NCI-H146 treated with DMSO at 0.1 percent for 48 hours (cell line): ENCODE measurements around the gene ZNF544.
A peak's percentile ranks its signal among the peaks of the same experiment; 100 is the strongest.
"Not testable (repeated sequence)": the region's sequence is repeated elsewhere in the genome, so short reads cannot be mapped to it uniquely, and the experiment has no call there.

Experiments used
- DNase-seq: peaks from one replicate; lab custom pipeline; 2025; ENCODE audit not compliant: unreplicated experiment; lab: John Stamatoyannopoulos, UW

Gene ZNF544

DNA sequence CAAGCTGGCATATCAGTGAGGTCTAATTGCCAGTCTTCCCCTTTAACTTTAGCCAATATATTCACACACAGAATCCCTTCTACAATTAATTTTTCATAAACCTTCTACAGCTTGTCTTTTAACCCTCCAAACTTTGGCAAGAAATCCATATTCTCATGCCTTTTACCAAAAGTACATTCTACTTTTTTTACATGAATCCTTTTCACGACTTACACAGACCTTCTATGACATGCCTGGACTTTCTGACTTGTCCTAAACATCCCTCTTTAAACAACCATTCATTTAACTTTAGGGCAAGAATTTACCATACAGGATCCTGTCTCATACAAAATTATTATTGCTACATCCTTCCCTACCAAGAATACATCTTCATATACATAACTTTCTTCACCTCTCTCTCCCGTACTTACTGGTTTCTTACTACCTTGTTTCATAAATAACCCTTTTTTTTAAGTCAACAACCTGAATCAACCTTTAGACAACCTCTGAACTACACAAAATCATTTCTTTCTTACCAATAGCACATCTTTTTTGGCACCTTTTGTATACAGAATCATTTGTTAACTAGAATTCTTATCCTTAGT lies 23.5 kb downstream of the ZNF544 start:
- no peak for DNase-seq

DNA sequence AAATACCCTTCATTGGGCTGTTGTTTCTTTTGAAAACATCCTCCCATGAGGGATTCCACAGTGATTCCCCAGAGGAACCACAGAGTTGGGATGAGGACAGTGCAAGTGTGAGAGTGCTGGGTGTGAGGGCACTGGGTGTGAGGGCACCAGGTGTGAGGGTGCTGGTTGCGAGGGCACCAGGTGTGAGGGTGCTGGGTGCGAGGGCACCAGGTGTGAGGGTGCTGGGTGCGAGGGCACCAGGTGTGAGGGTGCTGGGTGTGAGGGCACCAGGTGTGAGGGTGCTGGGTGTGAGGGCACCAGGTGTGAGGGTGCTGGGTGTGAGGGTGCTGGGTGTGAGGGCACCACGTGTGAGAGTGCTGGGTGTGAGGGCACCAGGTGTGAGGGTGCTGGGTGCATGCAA lies 29.5 kb downstream of the ZNF544 start:
- not testable (repeated sequence) for DNase-seq

DNA sequence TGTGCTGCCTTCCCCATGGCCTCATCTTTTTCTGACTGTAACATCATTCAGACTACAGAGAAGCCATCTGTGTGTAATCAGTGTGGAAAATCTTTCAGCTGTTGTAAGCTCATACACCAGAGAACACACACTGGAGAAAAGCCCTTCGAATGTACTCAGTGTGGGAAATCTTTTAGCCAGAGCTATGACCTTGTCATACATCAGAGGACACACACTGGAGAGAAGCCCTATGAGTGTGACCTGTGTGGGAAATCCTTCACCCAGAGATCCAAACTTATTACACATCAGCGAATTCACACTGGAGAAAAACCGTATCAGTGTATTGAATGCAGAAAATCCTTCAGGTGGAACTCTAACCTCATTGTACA lies 32.9 kb downstream of the ZNF544 start:
- DNase-seq, result no peak

DNA sequence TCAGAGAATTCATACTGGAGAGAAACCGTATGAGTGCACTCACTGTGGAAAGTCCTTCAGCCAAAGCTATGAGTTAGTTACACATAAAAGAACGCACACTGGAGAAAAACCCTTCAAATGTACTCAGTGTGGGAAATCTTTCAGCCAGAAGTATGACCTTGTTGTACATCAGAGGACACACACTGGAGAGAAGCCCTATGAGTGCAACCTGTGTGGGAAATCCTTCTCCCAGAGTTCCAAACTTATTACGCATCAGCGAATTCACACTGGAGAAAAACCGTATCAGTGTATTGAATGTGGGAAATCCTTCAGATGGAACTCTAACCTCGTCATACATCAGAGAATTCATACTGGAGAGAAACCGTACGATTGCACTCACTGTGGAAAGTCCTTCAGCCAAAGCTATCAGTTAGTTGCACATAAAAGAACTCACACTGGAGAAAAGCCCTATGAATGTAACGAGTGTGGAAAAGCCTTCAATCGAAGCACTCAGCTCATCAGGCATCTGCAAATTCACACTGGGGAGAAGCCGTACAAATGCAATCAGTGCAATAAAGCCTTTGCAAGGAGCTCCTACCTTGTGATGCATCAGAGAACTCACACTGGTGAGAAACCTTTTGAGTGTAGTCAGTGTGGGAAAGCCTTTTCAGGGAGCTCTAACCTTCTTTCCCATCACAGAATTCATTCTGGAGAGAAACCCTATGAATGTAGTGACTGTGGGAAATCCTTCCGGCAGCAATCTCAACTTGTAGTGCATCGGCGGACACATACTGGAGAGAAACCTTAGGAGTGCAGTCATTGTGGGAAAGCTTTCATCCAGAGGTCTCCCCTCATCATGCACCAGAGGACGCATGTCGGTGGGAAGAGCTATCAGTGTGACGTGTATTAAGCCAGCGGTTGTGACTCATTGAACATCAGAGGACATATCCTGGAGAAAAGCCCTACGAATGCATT lies 33.5 kb downstream of the ZNF544 start:
- no peak for DNase-seq

DNA sequence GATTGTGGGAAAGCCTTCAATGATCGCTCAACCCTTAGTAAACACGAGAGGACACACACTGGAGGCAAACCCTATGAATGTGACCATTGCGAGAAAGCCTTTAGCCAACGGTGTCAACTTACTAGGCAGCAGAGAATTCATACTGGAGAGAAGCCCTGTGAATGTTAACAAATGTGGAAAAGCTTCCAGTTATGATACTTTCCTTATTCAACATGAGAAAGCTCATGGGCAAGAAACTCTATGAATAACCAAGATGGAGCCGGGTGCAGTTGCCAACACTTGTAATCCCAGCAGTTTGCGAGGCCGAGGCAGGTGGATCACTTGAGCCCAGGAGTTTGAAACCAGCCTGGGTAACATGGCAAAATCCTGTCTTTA lies 34.2 kb downstream of the ZNF544 start:
- DNase-seq, result no peak

DNA sequence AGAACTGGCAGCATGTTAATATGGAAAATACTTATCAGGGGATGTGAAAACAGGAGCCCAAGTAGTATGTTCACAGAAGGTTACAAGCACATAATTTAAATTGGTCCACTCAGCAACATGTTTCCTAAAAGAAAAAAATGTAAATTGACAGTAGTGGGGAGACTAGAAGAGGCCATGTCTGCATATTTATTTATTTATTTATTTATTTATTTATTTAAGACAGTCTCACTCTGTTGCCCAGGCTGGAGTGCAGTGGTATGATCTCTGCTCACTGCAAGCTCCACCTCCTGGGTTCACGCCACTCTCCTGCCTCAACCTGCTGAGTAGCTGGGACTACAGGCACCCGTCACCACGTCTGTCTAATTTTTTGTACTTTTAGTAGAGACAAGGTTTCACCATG lies 36.4 kb downstream of the ZNF544 start:
- DNase-seq, result no peak

DNA sequence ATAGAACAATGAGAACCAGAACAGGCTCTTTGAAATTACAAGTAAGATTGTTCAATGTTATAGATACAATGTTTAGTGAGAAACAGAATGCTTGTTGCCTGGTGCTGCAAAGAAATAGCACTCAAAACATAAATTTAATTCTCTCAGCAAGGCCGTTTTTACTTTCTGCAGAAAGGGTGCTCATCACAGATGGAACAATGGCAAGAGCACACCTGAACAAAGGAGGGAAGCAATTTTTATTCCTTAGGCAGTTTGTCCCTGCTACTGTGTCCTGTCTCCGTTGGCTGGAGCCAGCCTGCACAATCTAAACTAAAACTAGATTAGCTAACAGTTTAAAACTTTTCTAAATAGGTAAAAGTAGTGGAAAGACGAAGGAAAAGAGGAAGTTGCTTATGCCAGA lies 39.6 kb downstream of the ZNF544 start:
- no peak for DNase-seq

DNA sequence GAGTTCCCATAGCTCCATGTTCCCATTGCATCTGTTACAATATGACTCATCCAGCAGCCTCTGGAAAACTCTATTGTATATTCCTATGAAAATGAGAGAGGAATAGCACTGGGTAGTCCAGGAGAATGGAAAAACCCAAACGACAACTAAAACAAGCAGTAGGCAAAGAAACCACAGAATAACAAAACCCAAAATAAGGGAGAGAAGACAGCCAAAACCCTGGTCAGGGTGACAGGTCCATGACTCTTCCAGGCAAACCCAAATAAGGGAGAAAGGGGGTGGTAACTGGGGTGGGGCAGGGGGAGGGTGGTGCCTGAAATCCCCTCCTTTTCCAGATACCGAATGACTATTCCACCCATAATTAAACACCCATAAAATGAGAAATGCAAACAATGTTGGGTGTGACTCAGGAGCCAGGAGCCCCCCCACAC lies 46.1 kb downstream of the ZNF544 start:
- no peak for DNase-seq

DNA sequence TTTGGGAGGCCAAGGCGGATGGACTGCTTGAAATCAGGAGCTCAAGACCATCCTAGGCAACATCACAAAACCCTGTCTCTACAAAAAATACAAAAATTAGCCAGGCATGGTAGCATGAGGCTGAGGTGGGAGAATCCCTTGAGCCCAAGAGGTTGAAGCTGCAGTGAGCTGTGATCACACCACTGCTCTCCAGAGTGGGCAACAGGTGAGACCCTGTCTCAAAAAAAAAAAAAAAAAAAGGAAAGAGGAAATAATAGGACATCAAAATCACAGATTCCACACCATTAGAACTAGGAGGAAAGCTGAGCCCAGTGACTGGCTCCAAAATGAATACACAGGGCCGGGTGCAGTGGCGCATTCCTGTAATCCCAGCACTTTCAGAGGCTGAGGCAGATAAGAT lies 46.9 kb downstream of the ZNF544 start:
- DNase-seq, result no peak

DNA sequence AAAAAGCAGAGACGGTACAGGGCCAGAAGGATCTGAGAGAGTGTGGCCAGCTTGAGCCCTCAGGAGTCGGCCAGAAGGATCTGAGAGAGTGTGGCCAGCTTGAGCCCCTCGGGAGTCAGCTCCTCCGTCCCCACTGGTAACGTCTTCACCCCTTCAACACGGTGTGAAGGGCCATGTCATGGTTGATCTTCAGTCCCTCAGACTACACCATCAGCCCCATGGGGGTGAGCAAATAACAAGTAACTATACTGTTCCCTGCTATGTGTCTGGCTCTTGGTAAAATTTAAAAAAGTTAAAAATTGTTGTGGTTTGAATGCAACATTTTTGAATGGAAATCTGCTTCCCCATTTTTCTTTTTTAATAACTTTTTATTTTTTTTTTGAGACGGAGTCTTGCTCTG lies 48.5 kb downstream of the ZNF544 start:
- no peak for DNase-seq

DNA sequence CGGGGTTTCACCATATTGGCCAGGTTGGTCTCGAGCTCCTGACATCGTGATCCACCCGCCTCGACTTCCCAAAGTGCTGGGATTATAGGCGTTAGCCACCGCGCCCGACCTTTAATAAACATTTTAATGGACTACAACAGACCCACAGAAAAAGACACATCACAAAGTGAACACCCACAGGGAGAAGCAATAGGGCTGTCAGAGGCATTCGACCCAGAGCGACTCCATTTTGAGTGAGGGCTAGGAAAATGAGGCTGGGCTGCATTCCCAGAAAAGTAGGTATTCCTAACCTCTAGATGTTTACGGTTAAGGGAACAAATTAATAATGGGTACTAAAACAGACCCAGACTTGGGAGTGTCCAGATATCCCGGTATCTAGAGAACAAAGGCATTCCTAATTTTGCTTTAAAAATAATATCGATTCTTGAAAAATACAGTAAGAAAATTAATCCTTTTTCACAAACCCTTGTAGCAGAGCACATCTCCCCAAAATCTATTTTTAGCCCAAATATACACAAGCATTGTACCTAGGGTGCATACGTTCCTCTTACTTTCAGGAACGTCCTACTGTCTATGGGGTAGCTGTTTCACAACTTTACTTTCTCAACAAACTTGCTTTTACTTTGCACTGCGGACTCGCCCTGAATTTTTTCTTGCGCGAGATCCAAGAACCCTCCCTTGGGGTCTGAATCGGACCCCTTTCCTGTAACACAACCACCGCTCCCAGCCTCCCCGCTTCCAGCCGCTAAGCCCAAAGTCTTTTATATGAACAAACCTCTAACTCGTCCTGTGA lies 49.2 kb downstream of the ZNF544 start:
- no peak for DNase-seq

DNA sequence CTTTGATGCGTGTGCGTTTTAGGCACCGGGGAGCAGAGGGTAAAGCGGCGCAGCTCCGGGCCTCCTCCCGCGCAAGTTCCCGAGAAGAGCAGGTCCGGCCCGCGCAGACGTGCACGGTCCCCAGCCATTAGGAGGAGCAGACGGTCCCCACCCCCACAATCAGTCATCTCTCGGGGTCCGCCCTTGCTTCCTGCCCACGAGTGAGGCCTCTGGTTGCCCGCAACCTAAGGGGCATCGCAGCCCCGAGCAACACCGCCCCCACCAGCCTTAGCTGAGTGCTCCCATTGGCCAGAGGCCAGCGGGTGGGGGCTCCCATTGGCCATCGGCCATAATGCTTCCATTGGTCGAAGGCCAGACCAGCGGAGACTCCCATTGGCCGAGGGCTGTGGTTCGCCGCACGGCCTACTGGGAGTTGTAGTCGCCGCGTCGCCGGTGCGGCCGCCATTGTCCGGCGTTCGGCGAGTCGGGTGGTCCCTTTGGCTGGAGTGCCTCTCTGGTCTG lies 49.9 kb downstream of the ZNF544 start, which contains the start of gene ZNF8:
Gene ZNF8 (plus strand): TSS at position 415 of the 501 bp plus-strand sequence. CDS start 127 bp downstream, outside the sequence.
- DNase-seq, result peak; percentile 98

DNA sequence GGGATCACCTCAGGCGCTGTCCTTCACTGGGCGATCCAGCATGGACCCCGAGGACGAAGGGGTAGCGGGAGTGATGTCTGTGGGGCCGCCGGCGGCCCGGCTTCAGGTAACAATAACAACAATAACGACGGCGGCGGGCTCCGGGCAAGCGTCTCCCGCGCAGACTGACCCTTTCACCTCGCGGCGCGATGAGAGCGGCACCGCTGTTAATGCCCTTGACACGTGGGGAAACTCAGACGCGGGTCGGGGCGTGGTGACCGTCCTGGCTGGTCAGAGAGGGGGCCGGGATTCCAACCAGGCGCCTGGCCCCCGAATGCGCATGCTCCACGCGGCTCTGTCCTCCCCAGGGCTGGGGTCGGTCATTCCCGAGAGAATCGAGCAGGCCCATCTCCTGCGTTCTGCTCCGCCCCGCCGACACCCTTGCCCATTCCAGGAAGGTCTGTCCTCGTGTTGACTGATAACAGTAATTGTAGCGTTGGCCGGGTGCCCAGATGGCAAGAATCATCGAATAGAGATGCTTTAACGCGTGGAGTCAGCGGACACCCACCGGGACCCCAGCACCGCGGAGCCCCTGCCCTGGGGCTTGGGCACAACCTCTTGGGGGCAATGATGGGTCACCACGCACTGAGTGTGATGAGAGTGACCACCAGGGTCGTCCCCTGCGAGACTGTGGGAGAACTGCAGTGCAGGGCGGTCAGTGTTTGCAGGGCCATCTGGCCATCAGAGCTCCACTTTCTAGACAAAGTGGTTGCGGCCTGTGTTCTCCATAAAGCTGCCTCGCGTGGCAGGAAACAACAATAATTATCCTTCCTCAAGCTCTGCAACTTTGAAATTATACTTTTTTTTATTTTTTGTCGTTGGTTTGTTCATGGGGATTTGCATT lies 50.6 kb downstream of the ZNF544 start:
- peak; percentile 84 for DNase-seq

DNA sequence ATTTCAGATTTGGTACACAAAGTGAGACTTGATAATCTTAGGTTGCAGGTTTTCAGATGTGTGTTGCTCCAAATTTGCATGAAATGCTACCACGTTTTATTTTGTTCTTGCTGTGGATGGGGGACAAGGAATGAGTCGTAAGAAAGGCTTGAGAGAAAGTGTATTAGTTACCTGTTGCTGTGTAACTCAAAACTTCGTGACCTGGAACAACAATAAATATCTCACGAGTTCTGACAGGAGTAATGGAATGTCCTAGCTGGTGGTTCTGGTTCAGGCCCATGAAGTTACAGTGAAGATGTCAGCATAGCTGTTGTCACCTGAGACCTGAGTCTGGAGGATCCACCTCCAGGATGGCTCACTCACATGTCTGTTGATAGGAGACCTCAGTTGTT lies 51.2 kb downstream of the ZNF544 start:
- no peak for DNase-seq

DNA sequence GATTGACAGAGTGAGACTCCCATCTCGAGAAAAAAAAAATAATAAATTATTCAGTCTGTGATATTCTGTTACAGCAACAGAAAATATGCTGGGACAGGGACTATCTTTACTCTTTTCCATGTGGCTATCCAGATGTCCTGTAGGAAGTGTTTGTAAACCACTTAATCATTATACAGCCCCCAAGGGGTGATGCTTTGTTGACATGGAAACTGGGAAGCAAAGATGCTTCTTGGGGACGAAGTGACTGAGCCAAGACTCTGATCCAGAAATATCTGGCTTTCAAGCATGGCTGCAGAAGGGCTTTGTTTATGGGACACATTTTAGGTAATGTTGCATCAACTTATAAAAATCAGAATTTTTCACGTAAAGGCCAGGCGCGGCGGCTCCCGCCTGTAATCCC lies 55.5 kb downstream of the ZNF544 start:
- DNase-seq, result no peak

DNA sequence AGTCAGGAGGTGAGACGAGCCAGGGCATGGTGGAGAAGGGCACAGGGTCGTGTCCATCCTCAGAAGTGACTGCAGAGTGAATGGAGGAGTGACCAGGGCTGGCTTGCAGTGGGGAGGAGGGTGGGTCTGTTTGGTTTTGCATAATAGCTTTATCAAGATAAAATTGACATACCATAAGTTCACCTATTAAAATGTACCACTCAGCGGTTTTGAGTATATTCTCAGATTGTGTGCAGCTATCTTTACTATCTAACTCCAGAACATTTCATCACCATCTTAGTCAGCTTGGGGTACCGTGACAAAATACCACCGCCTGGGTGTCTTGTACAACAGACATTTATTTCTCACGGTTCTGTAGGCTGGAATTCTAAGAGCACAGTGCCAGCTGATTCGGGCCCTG lies 63.2 kb downstream of the ZNF544 start:
- no peak for DNase-seq

DNA sequence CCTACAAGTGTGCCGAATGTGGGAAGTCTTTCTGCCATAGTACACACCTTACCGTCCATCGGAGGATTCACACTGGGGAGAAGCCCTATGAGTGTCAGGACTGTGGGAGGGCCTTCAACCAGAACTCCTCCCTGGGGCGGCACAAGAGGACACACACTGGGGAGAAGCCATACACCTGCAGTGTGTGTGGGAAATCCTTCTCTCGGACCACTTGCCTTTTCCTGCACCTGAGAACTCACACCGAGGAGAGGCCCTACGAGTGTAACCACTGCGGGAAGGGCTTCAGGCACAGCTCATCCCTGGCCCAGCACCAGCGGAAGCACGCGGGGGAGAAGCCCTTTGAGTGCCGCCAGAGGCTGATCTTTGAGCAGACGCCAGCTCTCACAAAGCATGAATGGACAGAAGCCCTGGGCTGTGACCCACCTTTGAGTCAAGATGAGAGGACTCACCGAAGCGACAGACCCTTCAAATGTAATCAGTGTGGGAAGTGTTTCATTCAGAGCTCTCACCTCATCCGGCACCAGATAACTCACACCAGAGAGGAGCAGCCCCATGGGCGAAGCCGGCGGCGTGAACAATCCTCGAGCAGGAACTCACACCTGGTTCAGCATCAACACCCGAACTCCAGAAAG lies 66.1 kb downstream of the ZNF544 start:
- no peak for DNase-seq

DNA sequence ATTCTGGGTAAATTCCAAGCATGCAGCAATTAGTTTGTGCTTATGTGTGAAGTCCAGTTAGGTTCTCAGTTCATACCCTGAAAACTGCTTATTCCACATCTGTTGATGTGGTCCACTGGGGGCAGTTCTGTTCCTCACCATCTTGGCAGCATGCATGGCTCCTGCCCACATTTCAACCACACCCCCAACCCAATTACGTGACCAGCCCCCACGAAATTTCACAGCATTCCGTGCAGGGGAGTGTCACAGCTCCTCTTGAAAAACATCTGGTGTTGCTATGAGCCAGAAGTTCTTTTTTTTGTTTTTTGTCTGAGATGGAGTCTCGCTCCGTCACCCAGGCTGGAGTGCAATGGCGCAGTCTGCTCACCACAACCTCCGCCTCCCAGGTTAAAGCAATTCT lies 67.4 kb downstream of the ZNF544 start:
- no peak for DNase-seq

DNA sequence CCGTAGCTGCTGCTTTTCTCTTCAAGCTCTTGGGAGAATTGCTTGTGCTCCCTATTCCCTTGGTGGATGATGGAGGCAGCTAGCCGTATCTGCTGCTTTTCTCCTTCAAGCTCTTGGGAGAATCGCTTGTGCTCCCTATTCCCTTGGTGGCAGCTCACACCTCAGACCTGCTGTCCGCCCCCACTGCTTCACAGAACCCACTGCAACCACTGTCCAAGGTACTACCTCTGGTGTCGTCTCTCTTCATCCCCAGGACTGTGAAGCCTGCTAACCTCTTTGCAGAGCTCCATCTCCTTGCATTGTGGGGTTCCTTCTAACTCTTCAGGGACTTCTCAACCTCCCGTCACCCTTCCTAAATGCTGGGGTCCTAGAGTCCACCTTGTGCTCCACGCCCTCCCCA lies 71.9 kb downstream of the ZNF544 start:
- DNase-seq, result no peak

DNA sequence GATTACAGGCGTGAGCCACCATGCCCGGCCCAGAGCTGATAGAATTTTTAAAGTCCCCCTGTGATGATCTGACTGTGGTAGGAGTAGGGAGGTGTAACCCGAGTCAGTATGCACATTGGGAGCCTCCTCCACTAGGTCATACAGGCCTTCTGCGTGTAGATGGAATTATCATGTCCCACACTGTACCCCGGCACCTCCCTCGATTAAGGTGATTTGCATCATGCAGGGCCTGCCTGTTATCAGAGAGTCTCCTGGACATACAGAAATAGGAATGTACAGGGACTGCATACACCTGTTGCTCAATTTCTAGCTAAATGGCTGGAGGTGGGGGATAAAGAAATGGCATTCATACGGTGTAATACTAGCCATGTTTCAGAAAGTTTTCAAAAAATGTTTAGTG lies 75.5 kb downstream of the ZNF544 start:
- DNase-seq, result no peak
